Measurements from ENCODE around the gene PLBD2. TPM values are rescaled to one million over a fixed set of nuclear protein-coding genes. Genes with fewer than 3 reads are reported as not detected.

PLBD2 gene
- polyA plus RNA-seq, 4 donors = 2.2 to 32.4 (median 6.7) TPM

- 73 to 82% (median 76%) methylated on average over 6 of the region's 6 CpGs for WGBS, 3 donors
- Histone ChIP-seq H3K4me3 (ENCODE audit: low read depth in 1 of 3, low read length in 3 of 3) (no peak overlapping the region), H3K27me3 (ENCODE audit: control insufficient read depth in 3 of 3, insufficient read depth in 3 of 3, low read length in 3 of 3) (no peaks in the 10 kb centered on the region), H3K9me3 (ENCODE audit: control insufficient read depth in 2 of 2, insufficient read depth in 1 of 2, low read depth in 1 of 2, low read length in 1 of 2) (no peaks in the 10 kb centered on the region), H3K36me3 (ENCODE audit: control insufficient read depth in 3 of 3, insufficient read depth in 2 of 3, low read depth in 1 of 3, low read length in 3 of 3) (no peaks in the 10 kb centered on the region), H3K4me1 (ENCODE audit: control insufficient read depth in 3 of 3, insufficient read depth in 2 of 3, low read depth in 1 of 3, low read length in 2 of 3) (no peaks in the 10 kb centered on the region), H3K27ac (ENCODE audit: low read depth in 1 of 3, low read length in 2 of 3) (no peak overlapping the region)
- DNase-seq (no peak), FAIRE-seq (no peak)
These were observed 49.7 kb downstream of the PLBD2 start for GRCh38 chr12:113407931-113408600.

GRCh38 chr12:113408756-113409298, 50.4 kb downstream of the PLBD2 start:
- no peak overlapping the region for H3K27ac ChIP-seq (ENCODE audit: low read depth in 1 of 3, low read length in 2 of 3)
- H3K4me3 ChIP-seq (ENCODE audit: low read depth in 1 of 3, low read length in 3 of 3) = no peak overlapping the region
- no peaks in the 10 kb centered on the region for H3K9me3 ChIP-seq (ENCODE audit: control insufficient read depth in 2 of 2, insufficient read depth in 1 of 2, low read depth in 1 of 2, low read length in 1 of 2)
- 84 to 89% (median 85%) methylated on average over 11 of the region's 11 CpGs for WGBS, 3 donors
- no peaks in the 10 kb centered on the region for H3K36me3 ChIP-seq (ENCODE audit: control insufficient read depth in 3 of 3, insufficient read depth in 2 of 3, low read depth in 1 of 3, low read length in 3 of 3)
- H3K27me3 ChIP-seq (ENCODE audit: control insufficient read depth in 3 of 3, insufficient read depth in 3 of 3, low read length in 3 of 3) = no peaks in the 10 kb centered on the region
- H3K4me1 ChIP-seq (ENCODE audit: control insufficient read depth in 3 of 3, insufficient read depth in 2 of 3, low read depth in 1 of 3, low read length in 2 of 3) = no peaks in the 10 kb centered on the region
- no peak for FAIRE-seq
- DNase-seq = no peak

- Histone ChIP-seq H3K27me3 (ENCODE audit: control insufficient read depth in 3 of 3, insufficient read depth in 3 of 3, low read length in 3 of 3) (no peaks in the 10 kb centered on the region), H3K4me3 (ENCODE audit: low read depth in 1 of 3, low read length in 3 of 3) (no peak overlapping the region), H3K27ac (ENCODE audit: low read depth in 1 of 3, low read length in 2 of 3) (no peak overlapping the region), H3K4me1 (ENCODE audit: control insufficient read depth in 3 of 3, insufficient read depth in 2 of 3, low read depth in 1 of 3, low read length in 2 of 3) (no peaks in the 10 kb centered on the region), H3K36me3 (ENCODE audit: control insufficient read depth in 3 of 3, insufficient read depth in 2 of 3, low read depth in 1 of 3, low read length in 3 of 3) (no peaks in the 10 kb centered on the region), H3K9me3 (ENCODE audit: control insufficient read depth in 2 of 2, insufficient read depth in 1 of 2, low read depth in 1 of 2, low read length in 1 of 2) (no peaks in the 10 kb centered on the region)
- WGBS, 3 donors = 62 to 66% (median 66%) methylated on average over 9 of the region's 9 CpGs
- no peak for FAIRE-seq
- no peak for DNase-seq
These were observed 51.2 kb downstream of the PLBD2 start for GRCh38 chr12:113409462-113410124.

- DNase-seq (no peak), FAIRE-seq (no peak)
- Histone ChIP-seq H3K36me3 (ENCODE audit: control insufficient read depth in 3 of 3, insufficient read depth in 2 of 3, low read depth in 1 of 3, low read length in 3 of 3) (no peaks in the 10 kb centered on the region), H3K27ac (ENCODE audit: low read depth in 1 of 3, low read length in 2 of 3) (no peak overlapping the region), H3K9me3 (ENCODE audit: control insufficient read depth in 2 of 2, insufficient read depth in 1 of 2, low read depth in 1 of 2, low read length in 1 of 2) (no peaks in the 10 kb centered on the region), H3K4me1 (ENCODE audit: control insufficient read depth in 3 of 3, insufficient read depth in 2 of 3, low read depth in 1 of 3, low read length in 2 of 3) (peaks cover 0 to 6% (median 0%) of the 10 kb centered on the region in 3 donors), H3K27me3 (ENCODE audit: control insufficient read depth in 3 of 3, insufficient read depth in 3 of 3, low read length in 3 of 3) (no peaks in the 10 kb centered on the region), H3K4me3 (ENCODE audit: low read depth in 1 of 3, low read length in 3 of 3) (no peak overlapping the region)
- WGBS, 3 donors = 63 to 67% (median 64%) methylated on average over 11 of the region's 11 CpGs
These were observed 55.1 kb downstream of the PLBD2 start for GRCh38 chr12:113413488-113413939.

GRCh38 chr12:113414519-113415038, 56.2 kb downstream of the PLBD2 start:
- DNase-seq = no peak
- H3K27me3 ChIP-seq (ENCODE audit: control insufficient read depth in 3 of 3, insufficient read depth in 3 of 3, low read length in 3 of 3) = no peaks in the 10 kb centered on the region
- 79 to 88% (median 83%) methylated on average over 7 to 9 of the region's 9 CpGs for WGBS, 3 donors
- H3K27ac ChIP-seq (ENCODE audit: low read depth in 1 of 3, low read length in 2 of 3) = no peak overlapping the region
- peaks cover 0 to 9% (median 0%) of the 10 kb centered on the region in 3 donors for H3K4me1 ChIP-seq (ENCODE audit: control insufficient read depth in 3 of 3, insufficient read depth in 2 of 3, low read depth in 1 of 3, low read length in 2 of 3)
- H3K9me3 ChIP-seq (ENCODE audit: control insufficient read depth in 2 of 2, insufficient read depth in 1 of 2, low read depth in 1 of 2, low read length in 1 of 2) = no peaks in the 10 kb centered on the region
- FAIRE-seq = no peak
- no peak overlapping the region for H3K4me3 ChIP-seq (ENCODE audit: low read depth in 1 of 3, low read length in 3 of 3)
- H3K36me3 ChIP-seq (ENCODE audit: control insufficient read depth in 3 of 3, insufficient read depth in 2 of 3, low read depth in 1 of 3, low read length in 3 of 3) = no peaks in the 10 kb centered on the region

GRCh38 chr12:113416091-113416754, 57.8 kb downstream of the PLBD2 start:
- H3K4me3 ChIP-seq (ENCODE audit: low read depth in 1 of 3, low read length in 3 of 3) = no peak overlapping the region
- no peaks in the 10 kb centered on the region for H3K9me3 ChIP-seq (ENCODE audit: control insufficient read depth in 2 of 2, insufficient read depth in 1 of 2, low read depth in 1 of 2, low read length in 1 of 2)
- H3K4me1 ChIP-seq (ENCODE audit: control insufficient read depth in 3 of 3, insufficient read depth in 2 of 3, low read depth in 1 of 3, low read length in 2 of 3) = peaks cover 0 to 17% (median 0%) of the 10 kb centered on the region in 3 donors
- H3K27me3 ChIP-seq (ENCODE audit: control insufficient read depth in 3 of 3, insufficient read depth in 3 of 3, low read length in 3 of 3) = no peaks in the 10 kb centered on the region
- DNase-seq = peak in 1 of 2 donors; percentile 13
- no peak for FAIRE-seq
- peak overlapping the region in 1 of 3 donors; percentile 40 for H3K27ac ChIP-seq (ENCODE audit: low read depth in 1 of 3, low read length in 2 of 3)
- H3K36me3 ChIP-seq (ENCODE audit: control insufficient read depth in 3 of 3, insufficient read depth in 2 of 3, low read depth in 1 of 3, low read length in 3 of 3) = no peaks in the 10 kb centered on the region
- WGBS, 3 donors = 40 to 56% (median 44%) methylated on average over 6 of the region's 6 CpGs

- no peaks in the 10 kb centered on the region for H3K27me3 ChIP-seq (ENCODE audit: control insufficient read depth in 3 of 3, insufficient read depth in 3 of 3, low read length in 3 of 3)
- peak; percentile 19 to 66 for DNase-seq
- H3K4me3 ChIP-seq (ENCODE audit: low read depth in 1 of 3, low read length in 3 of 3) = no peak overlapping the region
- peaks cover 0 to 23% (median 2%) of the 10 kb centered on the region in 3 donors for H3K4me1 ChIP-seq (ENCODE audit: control insufficient read depth in 3 of 3, insufficient read depth in 2 of 3, low read depth in 1 of 3, low read length in 2 of 3)
- H3K9me3 ChIP-seq (ENCODE audit: control insufficient read depth in 2 of 2, insufficient read depth in 1 of 2, low read depth in 1 of 2, low read length in 1 of 2) = no peaks in the 10 kb centered on the region
- peak overlapping the region in 1 of 3 donors; percentile 22 for H3K27ac ChIP-seq (ENCODE audit: low read depth in 1 of 3, low read length in 2 of 3)
- H3K36me3 ChIP-seq (ENCODE audit: control insufficient read depth in 3 of 3, insufficient read depth in 2 of 3, low read depth in 1 of 3, low read length in 3 of 3) = no peaks in the 10 kb centered on the region
- FAIRE-seq = no peak
- 16 to 44% (median 31%) methylated on average over 12 to 13 of the region's 13 CpGs for WGBS, 3 donors
These were observed 60.0 kb downstream of the PLBD2 start for GRCh38 chr12:113418213-113418879.
